Thoracic aorta (tissue), 2 donors: ENCODE data around the gene JUP. TPM values are rescaled to one million over a fixed set of nuclear protein-coding genes. Genes with fewer than 3 reads are reported as not detected.

Experiments
- ATAC-seq: fragments of 150-250 bp; one replicate; pipeline ENCODE4 v1.8.0; 2017; ENCODE audit warnings: low read depth; ENCODE audit not compliant: insufficient number of reproducible peaks, low FRiP score
- DNase-seq: peaks from one replicate; pipeline ENCODE4 v3.0.0-alpha.2; 2020; ENCODE audit warnings: low spot score
- H3K27ac ChIP-seq, 2 donors: fragments of 200-600 bp; sonication (generic); 1 replicate in 1 of 2; 2 replicates in 1 of 2; pipeline ENCODE4 v1.5.1; 2016; ENCODE audit warnings: mild to moderate bottlenecking in 2 of 2, moderate library complexity in 2 of 2
- H3K27me3 ChIP-seq: fragments of 200-600 bp; sonication (generic); replicated peaks from 2 replicates; pipeline ENCODE4 v1.6.0; 2016; ENCODE audit warnings: mild to moderate bottlenecking; ENCODE audit not compliant: insufficient read depth
- H3K36me3 ChIP-seq: fragments of 200-600 bp; sonication (generic); one replicate; pipeline ENCODE4 v1.5.1; 2016
- H3K4me1 ChIP-seq, 2 donors: fragments of 200-600 bp; sonication (generic); 1 replicate in 1 of 2; 2 replicates in 1 of 2; pipeline versions ENCODE4 v1.5.1 to v1.6.0; 2016; ENCODE audit warnings: low read depth in 2 of 2, mild to moderate bottlenecking in 1 of 2; ENCODE audit not compliant: control insufficient read depth in 1 of 2
- H3K4me3 ChIP-seq: fragments of 200-600 bp; sonication (generic); 2 replicates; pipeline ENCODE4 v1.5.1; 2016; ENCODE audit warnings: mild to moderate bottlenecking
- H3K9me3 ChIP-seq: fragments of 200-600 bp; sonication (generic); 2 replicates; pipeline ENCODE4 v1.5.1; 2016
- CTCF ChIP-seq: fragments of 200-600 bp; sonication (generic); IDR thresholded peaks from one replicate; pipeline ENCODE4 v1.5.1; 2019; ENCODE audit warnings: antibody characterized with exemption
- total RNA-seq, 2 donors: library from RNA; depleted of rRNA; stranded (reverse); fragments of >200 nt; gene quantifications; one replicate each; pipeline versions ENCODE4 v1.1.0 to v1.2.3, GENCODE V29; 2016

Gene JUP
- total RNA-seq, 2 donors from 2014 or later = 82.4 to 98.7 TPM

GRCh38 chr17:41824086-41824485 lies 37.6 kb upstream of the JUP start:
- no peaks in the 10 kb centered on the region for H3K4me1 ChIP-seq
- TF ChIP-seq CTCF = no peak
- H3K4me3 ChIP-seq = no peak overlapping the region
- H3K27ac ChIP-seq = no peak overlapping the region
- H3K27me3 ChIP-seq = no peaks in the 10 kb centered on the region
- peaks cover 20% of the 10 kb centered on the region for H3K36me3 ChIP-seq
- DNase-seq = no peak
- H3K9me3 ChIP-seq = no peaks in the 10 kb centered on the region
- no peak for ATAC-seq

DNA sequence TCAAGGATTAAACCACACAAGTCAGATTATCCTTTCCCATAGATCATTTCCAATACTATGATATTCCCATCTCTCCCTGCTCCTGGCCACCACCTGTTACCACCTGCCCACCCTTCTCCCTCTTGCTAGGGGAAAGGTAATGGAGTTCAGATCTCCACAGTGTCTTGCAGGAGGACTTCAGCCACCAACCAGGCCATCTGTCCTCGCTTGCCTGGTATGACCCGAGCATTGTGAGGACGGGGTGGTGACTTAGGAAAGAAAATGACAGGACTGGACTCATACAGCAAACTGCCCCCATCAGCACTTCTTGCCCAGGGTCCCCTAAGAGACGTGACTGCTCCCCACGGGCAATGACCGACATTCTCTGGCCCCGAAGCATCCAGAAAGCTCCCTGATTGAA lies 37.1 kb upstream of the JUP start:
- ATAC-seq (no peak), DNase-seq (no peak)
- Histone ChIP-seq H3K4me3 (no peak overlapping the region), H3K36me3 (peaks cover 19% of the 10 kb centered on the region), H3K27ac (no peak overlapping the region), H3K4me1 (no peaks in the 10 kb centered on the region), H3K27me3 (no peaks in the 10 kb centered on the region), H3K9me3 (no peaks in the 10 kb centered on the region)
- no peak for TF ChIP-seq CTCF

DNA sequence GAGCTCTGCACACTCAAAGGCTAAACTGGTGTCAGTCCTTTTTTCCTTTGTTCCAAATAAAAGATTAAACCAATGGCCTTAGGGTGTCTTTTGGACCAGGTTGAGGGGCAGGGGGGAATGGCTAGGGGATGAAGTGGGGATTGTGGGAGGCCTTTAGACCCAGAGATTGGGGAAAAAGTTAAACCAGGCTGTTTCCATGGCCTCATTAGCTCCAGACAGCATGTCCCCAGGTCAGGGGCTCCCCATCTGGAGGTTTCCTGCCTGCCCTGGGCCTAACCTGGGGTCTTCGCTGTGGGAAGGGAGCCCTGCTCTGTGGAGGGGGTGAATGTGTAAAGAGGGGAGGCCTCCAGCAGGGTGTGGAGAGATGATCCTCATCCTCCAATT lies 36.6 kb upstream of the JUP start:
- no peaks in the 10 kb centered on the region for H3K4me1 ChIP-seq
- TF ChIP-seq CTCF = no peak
- H3K27ac ChIP-seq = no peak overlapping the region
- ATAC-seq = no peak
- H3K9me3 ChIP-seq = no peaks in the 10 kb centered on the region
- DNase-seq = no peak
- no peaks in the 10 kb centered on the region for H3K27me3 ChIP-seq
- no peak overlapping the region for H3K4me3 ChIP-seq
- peaks cover 17% of the 10 kb centered on the region for H3K36me3 ChIP-seq

DNA sequence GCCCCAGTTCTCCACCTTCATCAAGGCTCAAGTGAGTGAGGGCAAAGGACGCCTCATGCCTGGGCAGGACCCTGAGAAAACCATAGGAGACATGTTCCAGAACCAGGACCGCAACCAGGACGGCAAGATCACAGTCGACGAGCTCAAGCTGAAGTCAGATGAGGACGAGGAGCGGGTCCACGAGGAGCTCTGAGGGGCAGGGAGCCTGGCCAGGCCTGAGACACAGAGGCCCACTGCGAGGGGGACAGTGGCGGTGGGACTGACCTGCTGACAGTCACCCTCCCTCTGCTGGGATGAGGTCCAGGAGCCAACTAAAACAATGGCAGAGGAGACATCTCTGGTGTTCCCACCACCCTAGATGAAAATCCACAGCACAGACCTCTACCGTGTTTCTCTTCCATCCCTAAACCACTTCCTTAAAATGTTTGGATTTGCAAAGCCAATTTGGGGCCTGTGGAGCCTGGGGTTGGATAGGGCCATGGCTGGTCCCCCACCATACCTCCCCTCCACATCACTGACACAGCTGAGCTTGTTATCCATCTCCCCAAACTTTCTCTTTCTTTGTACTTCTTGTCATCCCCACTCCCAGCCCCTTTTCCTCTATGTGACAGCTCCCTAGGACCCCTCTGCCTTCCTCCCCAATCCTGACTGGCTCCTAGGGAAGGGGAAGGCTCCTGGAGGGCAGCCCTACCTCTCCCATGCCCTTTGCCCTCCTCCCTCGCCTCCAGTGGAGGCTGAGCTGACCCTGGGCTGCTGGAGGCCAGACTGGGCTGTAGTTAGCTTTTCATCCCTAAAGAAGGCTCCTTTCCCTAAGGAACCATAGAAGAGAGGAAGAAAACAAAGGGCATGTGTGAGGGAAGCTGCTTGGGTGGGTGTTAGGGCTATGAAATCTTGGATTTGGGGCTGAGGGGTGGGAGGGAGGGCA lies 36.0 kb upstream of the JUP start:
- DNase-seq (no peak), ATAC-seq (no peak)
- H3K36me3 ChIP-seq = peaks cover 11% of the 10 kb centered on the region
- no peaks in the 10 kb centered on the region for H3K9me3 ChIP-seq
- H3K27ac ChIP-seq = no peak overlapping the region
- no peaks in the 10 kb centered on the region for H3K27me3 ChIP-seq
- H3K4me3 ChIP-seq = no peak overlapping the region
- TF ChIP-seq CTCF = no peak
- no peaks in the 10 kb centered on the region for H3K4me1 ChIP-seq

DNA sequence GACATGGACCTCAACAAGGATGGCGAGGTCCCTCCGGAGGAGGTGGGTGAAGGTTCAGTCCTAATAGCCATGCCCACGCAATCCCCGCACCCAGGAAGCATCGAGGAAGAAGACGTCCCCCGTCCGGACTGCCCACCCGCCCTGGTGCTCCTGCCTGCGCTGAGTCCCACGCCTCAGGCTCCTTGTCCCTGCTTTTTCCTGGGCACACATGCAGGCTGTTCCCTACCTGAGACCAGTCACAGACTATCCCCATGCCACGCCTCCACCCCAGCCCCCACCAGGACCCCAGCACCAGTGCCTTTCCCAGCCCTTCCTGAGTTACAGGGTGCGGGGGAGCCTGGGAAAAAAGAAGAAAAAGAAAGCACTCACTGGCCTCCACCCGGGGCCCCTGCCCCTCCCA lies 35.3 kb upstream of the JUP start:
- DNase-seq (no peak), ATAC-seq (no peak)
- no peaks in the 10 kb centered on the region for H3K4me1 ChIP-seq
- H3K4me3 ChIP-seq = no peak overlapping the region
- H3K27me3 ChIP-seq = no peaks in the 10 kb centered on the region
- no peak overlapping the region for H3K27ac ChIP-seq
- H3K9me3 ChIP-seq = no peaks in the 10 kb centered on the region
- H3K36me3 ChIP-seq = peaks cover 9% of the 10 kb centered on the region
- no peak for TF ChIP-seq CTCF
